NB4 (cell line): ENCODE data around the gene KNOP1.

Experiments
- MAX ChIP-seq: IDR thresholded peaks from 2 replicates; pipeline ENCODE4 v1.6.1; 2011; ENCODE audit warnings: low read depth, low read length
- MYC ChIP-seq: IDR thresholded peaks from 2 replicates; pipeline ENCODE4 v1.6.1; 2011; ENCODE audit warnings: low read depth, low read length
- POLR2A ChIP-seq: IDR thresholded peaks from 2 replicates; pipeline ENCODE4 v1.6.1; 2011; ENCODE audit warnings: mild to moderate bottlenecking; ENCODE audit not compliant: insufficient read length; ENCODE audit errors: extremely low read depth
- TF ChIP-seq, protein P1 (sequence below): IDR thresholded peaks from one replicate; pipeline ENCODE4 v1.5.1; 2012; ENCODE audit warnings: low read depth, low read length

DNA sequence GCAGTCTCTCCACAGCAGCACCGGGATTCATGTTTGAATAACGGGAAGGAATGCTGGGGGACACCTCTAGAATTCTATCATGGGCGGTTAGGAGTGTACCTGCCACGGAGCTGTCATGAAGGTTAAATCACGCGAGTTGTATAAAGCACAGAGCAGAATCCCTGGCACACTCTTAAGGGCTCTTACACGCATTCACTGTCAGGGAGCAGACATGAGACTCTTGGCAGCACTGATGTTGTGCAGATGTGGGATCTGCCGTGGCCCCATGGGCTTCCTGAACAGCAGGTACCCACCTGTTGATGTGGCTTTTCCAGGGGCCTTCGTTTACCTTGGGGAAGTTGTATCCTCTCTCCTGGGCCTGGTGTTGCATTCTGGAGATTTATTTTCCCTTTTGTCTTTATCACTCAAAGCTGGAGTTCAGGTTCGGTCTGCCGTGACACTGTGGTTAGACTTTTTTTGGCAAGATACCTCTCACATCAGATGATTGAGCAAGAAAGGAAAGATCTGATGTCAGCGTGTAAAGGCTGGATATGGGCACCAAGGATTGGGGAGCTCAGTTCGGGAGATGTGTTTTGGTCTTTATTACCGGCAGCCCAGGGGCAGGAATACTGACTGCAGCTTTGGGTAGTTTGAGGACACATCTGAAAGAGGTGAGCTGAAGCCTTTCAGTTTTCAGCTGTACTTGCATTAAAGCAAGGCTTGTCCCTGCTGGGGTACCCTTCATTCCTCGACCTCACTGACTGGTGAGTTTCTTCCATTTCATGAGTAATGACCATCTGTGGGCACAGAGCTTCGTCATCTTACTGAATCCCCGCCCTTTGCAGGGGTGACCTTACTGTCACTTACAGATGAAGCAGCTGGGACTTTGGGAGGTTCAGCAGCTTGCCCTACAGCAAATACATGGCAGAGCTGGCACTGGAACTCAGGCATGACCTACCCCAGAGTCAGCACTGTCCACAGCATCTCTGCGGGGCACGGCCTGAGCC, 19.3 kb downstream of the KNOP1 start:
- no peak for TF ChIP-seq POLR2A
- TF ChIP-seq, protein P1, sequence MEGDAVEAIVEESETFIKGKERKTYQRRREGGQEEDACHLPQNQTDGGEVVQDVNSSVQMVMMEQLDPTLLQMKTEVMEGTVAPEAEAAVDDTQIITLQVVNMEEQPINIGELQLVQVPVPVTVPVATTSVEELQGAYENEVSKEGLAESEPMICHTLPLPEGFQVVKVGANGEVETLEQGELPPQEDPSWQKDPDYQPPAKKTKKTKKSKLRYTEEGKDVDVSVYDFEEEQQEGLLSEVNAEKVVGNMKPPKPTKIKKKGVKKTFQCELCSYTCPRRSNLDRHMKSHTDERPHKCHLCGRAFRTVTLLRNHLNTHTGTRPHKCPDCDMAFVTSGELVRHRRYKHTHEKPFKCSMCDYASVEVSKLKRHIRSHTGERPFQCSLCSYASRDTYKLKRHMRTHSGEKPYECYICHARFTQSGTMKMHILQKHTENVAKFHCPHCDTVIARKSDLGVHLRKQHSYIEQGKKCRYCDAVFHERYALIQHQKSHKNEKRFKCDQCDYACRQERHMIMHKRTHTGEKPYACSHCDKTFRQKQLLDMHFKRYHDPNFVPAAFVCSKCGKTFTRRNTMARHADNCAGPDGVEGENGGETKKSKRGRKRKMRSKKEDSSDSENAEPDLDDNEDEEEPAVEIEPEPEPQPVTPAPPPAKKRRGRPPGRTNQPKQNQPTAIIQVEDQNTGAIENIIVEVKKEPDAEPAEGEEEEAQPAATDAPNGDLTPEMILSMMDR: no peak
- TF ChIP-seq MAX: no peak
- no peak for TF ChIP-seq MYC
